HTERT RPE-1 (cell line): Measurements from ENCODE around the gene MAST2.
"Not testable (repeated sequence)": the region's sequence is repeated elsewhere in the genome, so short reads cannot be mapped to it uniquely, and the experiment has no call there.

Experiments
- in situ Hi-C: fragments of 300-500 bp; cut with MboI; formaldehyde crosslinking; loops from 4 replicates; pipeline ENCODE4 v1.14.3; 2020; ENCODE audit warnings: low sequenced_read_pairs

Gene MAST2

GRCh38 chr1:46056325-46056724, 252.9 kb downstream of the MAST2 start:
- in situ Hi-C loops = no loop called here

- in situ Hi-C loops = not testable (repeated sequence)
These were observed 253.8 kb downstream of the MAST2 start for GRCh38 chr1:46057215-46057614.

GRCh38 chr1:46057781-46058180, 254.4 kb downstream of the MAST2 start:
- in situ Hi-C loops = no loop called here

- in situ Hi-C loops = no loop called here
These were observed 255.5 kb downstream of the MAST2 start for GRCh38 chr1:46058936-46059335.

GRCh38 chr1:46061146-46061545, 257.7 kb downstream of the MAST2 start:
- in situ Hi-C loops = no loop called here

- in situ Hi-C loops = no loop called here
These were observed 259.4 kb downstream of the MAST2 start for GRCh38 chr1:46062651-46063319.

- in situ Hi-C loops = no loop called here
These were observed 261.3 kb downstream of the MAST2 start for GRCh38 chr1:46064708-46065107.

GRCh38 chr1:46065405-46065804, 262.0 kb downstream of the MAST2 start:
- in situ Hi-C loops = no loop called here

- in situ Hi-C loops = no loop called here
These were observed 264.2 kb downstream of the MAST2 start for GRCh38 chr1:46067652-46068051.

- in situ Hi-C loops = no loop called here
These were observed 265.1 kb downstream of the MAST2 start for GRCh38 chr1:46068525-46068924.

GRCh38 chr1:46070164-46070814, 266.9 kb downstream of the MAST2 start:
- in situ Hi-C loops = no loop called here

- in situ Hi-C loops = no loop called here
These were observed 269.6 kb downstream of the MAST2 start for GRCh38 chr1:46072975-46073374.

- in situ Hi-C loops = no loop called here
These were observed 272.9 kb downstream of the MAST2 start for GRCh38 chr1:46076343-46076742.

GRCh38 chr1:46077644-46078043, 274.2 kb downstream of the MAST2 start:
- in situ Hi-C loops = no loop called here

- in situ Hi-C loops = no loop called here
These were observed 276.8 kb downstream of the MAST2 start for GRCh38 chr1:46080257-46080656.

- in situ Hi-C loops = no loop called here
These were observed 277.8 kb downstream of the MAST2 start for GRCh38 chr1:46081206-46081605.

- in situ Hi-C loops = no loop called here
These were observed 278.2 kb downstream of the MAST2 start for GRCh38 chr1:46081619-46082018.

- in situ Hi-C loops = no loop called here
These were observed 280.2 kb downstream of the MAST2 start for GRCh38 chr1:46083579-46083978.

GRCh38 chr1:46084553-46085451, 281.4 kb downstream of the MAST2 start:
- in situ Hi-C loops = no loop called here
